T-helper 1 cell treated with Interleukin-12 subunit alpha and Interleukin-12 subunit beta and Interleukin-4 antibody, amounts not matched to agents 30 ng/mL and 1 ng/mL, for 36 hours (primary cell): ENCODE data around the gene TMEM63C. TPM values are rescaled to one million over a fixed set of nuclear protein-coding genes. Genes with fewer than 3 reads are reported as not detected.

Source experiments
- intact Hi-C: fragments of 100-400 bp; cut with micrococcal nuclease; formaldehyde crosslinking; loops from one replicate; pipeline ENCODE4 v1.15.1; 2024
- total RNA-seq: library from RNA; stranded (reverse); gene quantifications from 2 replicates; pipeline ENCODE4 v1.2.3, GENCODE V29; 2022

The TMEM63C gene
- total RNA-seq, 1 donor from 2014 or later: 0.27 TPM

- intact Hi-C loops: no loop called here
These were observed 16.4 kb downstream of the TMEM63C start for GRCh38 chr14:77197988-77198387.

GRCh38 chr14:77198561-77198960, 17.0 kb downstream of the TMEM63C start:
- intact Hi-C loops: no loop called here

GRCh38 chr14:77199590-77199989, 18.0 kb downstream of the TMEM63C start:
- intact Hi-C loops: no loop called here

- intact Hi-C loops: no loop called here
These were observed 18.9 kb downstream of the TMEM63C start for GRCh38 chr14:77200406-77200985.

GRCh38 chr14:77201696-77202095, 20.1 kb downstream of the TMEM63C start:
- intact Hi-C loops: no loop called here

- intact Hi-C loops: no loop called here
These were observed 22.2 kb downstream of the TMEM63C start for GRCh38 chr14:77203611-77204458.

- intact Hi-C loops: no loop called here
These were observed 22.8 kb downstream of the TMEM63C start for GRCh38 chr14:77204459-77204771.

- intact Hi-C loops: loop anchor here (5.0 kb wide), 1 partner anchor 68 kb away; no protein-coding TSS in a partner anchor
These were observed 23.3 kb downstream of the TMEM63C start for GRCh38 chr14:77204907-77205306.

- intact Hi-C loops: loop anchor here (5.0 kb wide), 1 partner anchor 68 kb away; no protein-coding TSS in a partner anchor
These were observed 24.0 kb downstream of the TMEM63C start for GRCh38 chr14:77205566-77205965.

- intact Hi-C loops: loop anchor here (5.0 kb wide), 1 partner anchor 69 kb away; no protein-coding TSS in a partner anchor
These were observed 24.7 kb downstream of the TMEM63C start for GRCh38 chr14:77206261-77206824.

- intact Hi-C loops: loop anchor here (5.0 kb wide), 1 partner anchor 70 kb away; no protein-coding TSS in a partner anchor
These were observed 25.3 kb downstream of the TMEM63C start for GRCh38 chr14:77206877-77207389.

- intact Hi-C loops: loop anchor here (5.0 kb wide), 1 partner anchor 71 kb away; no protein-coding TSS in a partner anchor
These were observed 26.8 kb downstream of the TMEM63C start for GRCh38 chr14:77208291-77208978.

GRCh38 chr14:77208979-77209318, 27.4 kb downstream of the TMEM63C start:
- intact Hi-C loops: loop anchor here (5.0 kb wide), 1 partner anchor 72 kb away; no protein-coding TSS in a partner anchor

- intact Hi-C loops: no loop called here
These were observed 30.7 kb downstream of the TMEM63C start for GRCh38 chr14:77212097-77212870.

- intact Hi-C loops: no loop called here
These were observed 31.5 kb downstream of the TMEM63C start for GRCh38 chr14:77212943-77213678.

GRCh38 chr14:77213679-77214016, 32.0 kb downstream of the TMEM63C start:
- intact Hi-C loops: no loop called here

GRCh38 chr14:77214216-77214615, 32.6 kb downstream of the TMEM63C start:
- intact Hi-C loops: no loop called here

GRCh38 chr14:77217551-77217950, 36.0 kb downstream of the TMEM63C start:
- intact Hi-C loops: no loop called here

- intact Hi-C loops: no loop called here
These were observed 38.0 kb downstream of the TMEM63C start for GRCh38 chr14:77219591-77219990.
